ENCODE results near the gene PYGL. TPM values are rescaled to one million over a fixed set of nuclear protein-coding genes. Genes with fewer than 3 reads are reported as not detected.

Gene PYGL
- polyA plus RNA-seq, 1 of the 3 experiments (the other 2 are of a cell fraction) = 60.2 TPM

DNA sequence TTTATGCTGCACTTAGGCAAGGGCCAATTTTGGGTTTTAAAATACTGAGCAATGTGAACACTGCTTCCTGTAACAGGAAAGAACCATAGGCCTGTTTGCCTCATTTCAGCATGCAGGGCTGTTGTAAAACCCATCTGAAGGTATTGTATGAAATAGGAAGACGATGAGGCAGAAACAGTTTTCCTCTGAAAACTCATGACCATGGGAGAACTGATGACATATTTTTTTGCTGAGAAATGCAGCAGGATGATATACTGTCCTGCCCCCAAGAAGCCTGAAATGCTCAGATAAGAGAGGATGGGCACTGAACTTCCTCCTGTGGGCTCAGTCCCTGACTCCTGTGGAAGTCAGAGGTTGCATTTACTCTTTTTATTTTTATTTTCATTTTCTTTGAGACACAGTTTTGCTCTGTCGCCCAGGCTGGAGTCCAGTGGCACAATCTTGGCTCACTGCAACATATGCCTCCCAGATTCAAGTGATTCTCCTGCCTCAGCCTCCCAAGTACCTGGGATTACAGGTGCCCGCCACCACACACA, 17.4 kb downstream of the PYGL start:
- CTCF ChIA-PET = no interaction called here
- Histone ChIP-seq H3K79me2 (ENCODE audit: insufficient read depth) (no peaks in the 10 kb centered on the region), H3K9me2 (no peaks in the 10 kb centered on the region), H3F3A (replicated peaks; ENCODE audit: insufficient read depth) (no peaks in the 10 kb centered on the region), H3K27me3 (ENCODE audit: insufficient read depth) (no peaks in the 10 kb centered on the region), H3K9ac (no peak overlapping the region), H3K36me3 (replicated peaks in 1 of 2; ENCODE audit: control insufficient read depth in 1 of 2, insufficient read depth in 2 of 2, low read length in 1 of 2) (peaks cover 28 to 47% of the 10 kb centered on the region in 2 experiments), H3K9me3 (no peaks in the 10 kb centered on the region), H3K4me3 (ENCODE audit: low read depth in 2 of 2, low read length in 1 of 2) (no peak overlapping the region), H4K20me1 (ENCODE audit: insufficient read depth) (no peaks in the 10 kb centered on the region), H3K4me2 (no peak overlapping the region), H3K27ac (ENCODE audit: low read depth in 2 of 2, low read length in 1 of 2) (no peak overlapping the region), H2AFZ (ENCODE audit: low read depth) (no peak overlapping the region), H3K4me1 (ENCODE audit: control insufficient read depth in 1 of 2, insufficient read depth in 2 of 2, low read depth in 1 of 2, low read length in 1 of 2) (peaks cover 0 to 7% of the 10 kb centered on the region in 2 experiments; a peak in 2 of 4 replicates)
- POLR2A ChIA-PET = no interaction called here
- DNase-seq = no peak
- TF ChIP-seq TCF12 (IDR thresholded peaks at IDR 0.05) (no peak), FOSL2 (IDR thresholded peaks at IDR 0.05; ENCODE audit: borderline replicate concordance, low read depth) (no peak), REST (IDR thresholded peaks at IDR 0.05; ENCODE audit: low read depth, low read length) (no peak), EZH2phosphoT487 (IDR thresholded peaks at IDR 0.05; ENCODE audit: borderline replicate concordance, low read depth) (no peak), CHD2 (IDR thresholded peaks at IDR 0.05; ENCODE audit: low read length, partially characterized antibody) (no peak), IRF3 (IDR thresholded peaks at IDR 0.05; ENCODE audit: low read depth, low read length) (no peak)
- TF ChIP-seq, protein P1, sequence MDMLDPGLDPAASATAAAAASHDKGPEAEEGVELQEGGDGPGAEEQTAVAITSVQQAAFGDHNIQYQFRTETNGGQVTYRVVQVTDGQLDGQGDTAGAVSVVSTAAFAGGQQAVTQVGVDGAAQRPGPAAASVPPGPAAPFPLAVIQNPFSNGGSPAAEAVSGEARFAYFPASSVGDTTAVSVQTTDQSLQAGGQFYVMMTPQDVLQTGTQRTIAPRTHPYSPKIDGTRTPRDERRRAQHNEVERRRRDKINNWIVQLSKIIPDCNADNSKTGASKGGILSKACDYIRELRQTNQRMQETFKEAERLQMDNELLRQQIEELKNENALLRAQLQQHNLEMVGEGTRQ (IDR thresholded peaks at IDR 0.05; ENCODE audit: borderline replicate concordance, low read depth, low read length) = no peak
- 96% methylated on average over 3 of the region's 3 CpGs for WGBS (ENCODE audit: low lambda C conversion rate)

DNA sequence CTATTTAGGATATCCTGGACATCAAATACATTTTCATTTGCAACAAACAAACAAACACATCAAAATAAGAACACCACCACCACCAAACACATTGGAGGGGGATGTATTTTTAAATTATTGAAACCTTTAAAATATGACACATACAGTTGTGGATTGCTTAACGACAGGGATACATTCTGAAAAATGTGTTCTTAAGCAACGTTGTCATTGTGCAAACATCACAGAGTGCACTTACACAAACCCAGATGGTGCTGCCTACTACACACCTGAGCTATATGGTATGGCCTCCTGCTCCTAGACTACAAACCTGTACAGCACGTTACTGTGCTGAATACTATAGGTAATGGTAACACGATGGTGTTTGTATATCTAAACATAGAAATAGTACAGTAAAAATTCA, 19.4 kb downstream of the PYGL start:
- no peaks in the 10 kb centered on the region for H3K9me2 ChIP-seq
- no peaks in the 10 kb centered on the region for H4K20me1 ChIP-seq (ENCODE audit: insufficient read depth)
- H2AFZ ChIP-seq (ENCODE audit: low read depth) = no peak overlapping the region
- no peaks in the 10 kb centered on the region for H3K9me3 ChIP-seq
- H3K27me3 ChIP-seq (ENCODE audit: insufficient read depth) = no peaks in the 10 kb centered on the region
- ChIA-PET CTCF (interaction anchor here (0.6 to 1.2 kb wide), 2 partner anchors 11 to 34 kb away, joined by 3 read pairs; no protein-coding TSS in a partner anchor), POLR2A (no interaction called here)
- no peaks in the 10 kb centered on the region for H3K79me2 ChIP-seq (ENCODE audit: insufficient read depth)
- H3K4me3 ChIP-seq (ENCODE audit: low read depth in 2 of 2, low read length in 1 of 2) = no peak overlapping the region
- DNase-seq = no peak
- peaks cover 7% of the 10 kb centered on the region for H3F3A ChIP-seq (replicated peaks; ENCODE audit: insufficient read depth)
- TF ChIP-seq SIN3A (IDR thresholded peaks at IDR 0.05; ENCODE audit: borderline replicate concordance, low read depth, low read length) = no peak
- TF ChIP-seq NFIC (IDR thresholded peaks at IDR 0.05; ENCODE audit: borderline replicate concordance) = no peak
- TF ChIP-seq JUND (IDR thresholded peaks at IDR 0.05) = no peak
- 87% methylated on average over 4 of the region's 4 CpGs for WGBS (ENCODE audit: low lambda C conversion rate)
- no peak overlapping the region for H3K9ac ChIP-seq
- peaks cover 0 to 7% of the 10 kb centered on the region in 2 experiments; a peak in 3 of 4 replicates for H3K4me1 ChIP-seq (ENCODE audit: control insufficient read depth in 1 of 2, insufficient read depth in 2 of 2, low read depth in 1 of 2, low read length in 1 of 2)
- no peak overlapping the region for H3K27ac ChIP-seq (ENCODE audit: low read depth in 2 of 2, low read length in 1 of 2)
- H3K36me3 ChIP-seq (replicated peaks in 1 of 2; ENCODE audit: control insufficient read depth in 1 of 2, insufficient read depth in 2 of 2, low read length in 1 of 2) = peaks cover 21 to 29% of the 10 kb centered on the region in 2 experiments
- H3K4me2 ChIP-seq = no peak overlapping the region

All from SK-N-SH (cell line).